GOT3 (cell line): Measurements from ENCODE around the gene PDXK.
"Not testable (repeated sequence)": the region's sequence is repeated elsewhere in the genome, so short reads cannot be mapped to it uniquely, and the experiment has no call there.

Experiments
- DNase-seq: peaks from one replicate; lab custom pipeline; 2025; ENCODE audit warnings: mixed read lengths; lab: John Stamatoyannopoulos, UW

PDXK gene

DNA sequence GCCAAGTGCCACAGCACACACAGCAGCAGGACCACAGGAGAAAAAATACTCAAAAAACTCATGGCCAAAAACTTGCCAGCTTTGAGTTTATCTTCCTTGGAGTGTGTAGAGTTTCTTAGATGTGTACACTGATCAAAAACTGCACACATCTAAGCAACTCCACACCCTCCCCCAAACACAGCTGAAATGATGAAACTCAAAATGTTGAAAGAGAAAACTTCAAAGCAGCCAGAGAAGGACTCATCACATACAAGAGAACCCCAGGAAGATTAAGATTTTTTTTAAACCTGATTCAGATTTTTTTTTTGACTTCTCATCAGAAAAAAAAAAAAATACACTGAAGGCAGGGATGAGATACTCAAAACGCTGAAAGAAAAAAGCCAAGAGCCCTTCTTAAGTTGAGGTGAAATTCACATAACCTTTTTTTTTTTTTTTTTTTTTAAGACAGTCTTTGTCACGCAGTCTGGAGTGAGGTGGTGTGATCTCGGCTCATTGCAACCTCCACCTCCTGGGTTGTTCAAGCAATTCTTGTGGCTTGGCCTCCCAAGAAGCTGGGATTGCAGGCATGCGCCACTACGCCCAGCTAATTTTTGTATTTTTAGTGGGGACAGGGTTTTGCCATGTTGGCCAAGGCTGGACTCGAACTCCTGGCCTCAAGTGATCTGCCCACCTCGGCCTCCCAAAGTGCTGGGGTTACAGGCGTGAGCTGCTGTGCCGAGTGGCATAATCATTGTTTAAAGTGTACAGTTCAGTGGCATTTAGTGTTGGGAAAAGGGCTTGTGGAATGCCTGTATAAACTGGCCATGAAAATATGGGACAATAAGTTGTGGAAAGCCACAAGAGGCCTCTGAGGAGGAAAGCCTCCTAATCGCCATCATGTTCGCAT is 20.9 kb upstream of the PDXK start:
- DNase-seq, result no peak

GRCh38 chr21:43699492-43699777 is 19.5 kb upstream of the PDXK start:
- not testable (repeated sequence) for DNase-seq

DNA sequence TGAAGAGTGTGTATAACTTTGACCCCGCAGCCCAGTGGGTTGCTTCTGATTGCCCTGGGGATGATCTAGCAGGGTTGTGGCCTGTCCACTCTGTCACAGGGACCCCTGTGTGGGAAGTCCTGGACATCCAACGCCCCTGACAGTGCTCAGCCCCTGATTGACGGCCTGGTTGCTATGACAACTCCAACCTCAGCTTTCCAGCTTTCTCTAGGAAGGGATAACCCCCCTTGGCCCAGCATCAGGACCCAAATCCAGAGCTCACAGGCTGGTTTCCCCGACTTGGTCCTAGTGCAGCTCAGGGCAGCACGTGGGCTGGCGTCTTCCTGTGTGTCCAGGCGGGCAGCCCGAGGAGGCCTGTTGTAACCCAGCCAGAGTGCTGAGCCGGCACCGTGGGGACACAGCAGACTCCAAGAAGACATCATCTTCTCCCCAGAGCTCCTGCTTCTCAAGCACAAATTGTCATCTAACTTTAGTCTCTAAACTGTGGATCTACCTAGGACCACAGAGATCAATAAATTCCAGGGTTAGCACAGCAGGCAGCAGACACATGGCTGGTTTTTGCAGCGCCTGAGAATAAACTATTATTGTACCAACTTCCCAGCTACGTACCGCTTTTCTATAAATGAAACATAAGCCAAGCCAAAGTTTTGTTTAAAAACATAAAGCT is 18.9 kb upstream of the PDXK start:
- DNase-seq, result no peak

DNA sequence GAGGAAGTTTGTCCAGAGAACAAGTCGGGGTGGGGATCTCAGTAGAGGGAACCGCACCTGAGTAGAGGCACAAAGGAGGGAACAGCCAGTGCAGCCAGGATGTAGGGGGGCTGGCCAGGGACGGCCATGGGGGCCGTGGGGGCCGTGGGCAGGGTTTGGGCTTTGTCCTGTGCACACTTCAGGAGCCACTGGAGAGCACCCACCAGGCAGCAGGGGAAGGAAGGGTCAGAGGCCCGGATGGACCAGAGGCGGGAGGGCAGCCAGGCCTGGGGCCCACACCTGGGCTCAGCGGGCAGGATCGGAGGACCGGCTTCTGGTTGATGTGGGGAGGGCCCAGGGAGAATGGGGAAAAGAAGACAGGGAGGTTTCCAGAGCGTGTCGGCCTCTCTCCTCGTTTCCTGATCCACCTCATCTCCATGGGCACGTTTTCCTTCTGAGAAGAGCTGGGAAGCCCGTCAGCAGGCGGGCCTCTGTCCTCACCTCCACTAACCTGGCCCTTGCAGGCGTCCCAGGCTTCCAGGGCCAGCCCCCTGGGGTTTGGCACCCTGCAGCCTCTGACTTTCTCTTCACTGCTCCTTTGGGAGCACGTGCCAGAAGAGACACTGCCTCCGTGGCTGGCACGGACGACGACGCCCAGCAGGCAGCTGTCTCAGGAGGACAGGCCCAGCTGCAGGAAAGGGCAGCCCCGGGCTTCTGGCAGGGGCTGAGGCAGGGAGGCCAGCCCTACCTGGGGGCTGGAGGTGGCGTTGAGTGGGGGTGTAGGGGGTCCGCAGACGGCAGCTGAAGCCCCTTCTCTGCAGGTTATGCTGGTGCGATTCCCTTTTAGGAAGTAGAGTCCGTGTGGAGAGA is 16.8 kb upstream of the PDXK start:
- DNase-seq, result no peak

GRCh38 chr21:43702785-43703034 is 16.2 kb upstream of the PDXK start:
- no peak for DNase-seq

- DNase-seq, result no peak
Measured at GRCh38 chr21:43703035-43703880, 15.7 kb upstream of the PDXK start.

DNA sequence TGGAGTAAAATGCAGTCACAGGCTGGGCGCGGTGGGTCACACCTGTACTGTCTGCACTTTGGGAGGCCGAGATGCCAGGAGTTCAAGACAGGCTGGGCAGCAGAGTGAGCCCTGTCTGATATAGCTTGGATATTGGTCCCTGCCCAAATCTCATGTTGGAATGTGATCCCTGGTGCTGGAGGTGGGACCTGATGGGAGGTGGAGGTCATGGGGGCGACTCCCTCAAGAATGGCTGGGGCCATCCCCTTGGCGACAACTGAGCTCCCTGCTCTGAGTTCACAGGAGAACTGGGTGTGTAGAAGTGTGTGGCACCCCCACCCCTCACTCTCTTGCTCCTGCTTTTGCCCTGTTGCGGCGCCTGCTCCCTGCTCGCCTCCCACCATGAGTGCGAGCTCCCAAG is 11.5 kb upstream of the PDXK start:
- DNase-seq, result no peak

GRCh38 chr21:43708745-43709381 is 10.1 kb upstream of the PDXK start:
- no peak for DNase-seq

- no peak for DNase-seq
Measured at GRCh38 chr21:43712268-43712942, 6.5 kb upstream of the PDXK start.

DNA sequence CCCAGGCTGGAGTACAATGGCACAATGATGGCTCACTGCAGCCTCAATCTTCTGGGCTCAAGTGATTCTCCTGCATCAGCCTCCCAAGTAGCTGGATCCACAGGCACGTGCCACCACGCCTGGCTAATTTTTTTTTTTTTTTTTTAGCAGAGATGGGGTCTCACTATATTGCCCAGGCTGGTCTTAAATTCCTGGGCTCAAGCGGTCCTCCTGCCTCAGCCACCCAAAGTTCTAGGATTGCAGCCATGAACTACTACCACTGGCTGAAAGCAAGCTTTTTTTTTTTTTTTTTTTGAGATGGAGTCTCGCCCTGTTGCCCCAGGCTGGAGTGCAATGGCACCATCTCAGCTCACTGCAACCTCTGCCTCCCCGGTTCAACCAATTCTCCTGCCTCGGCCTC is 5.8 kb upstream of the PDXK start:
- not testable (repeated sequence) for DNase-seq

DNA sequence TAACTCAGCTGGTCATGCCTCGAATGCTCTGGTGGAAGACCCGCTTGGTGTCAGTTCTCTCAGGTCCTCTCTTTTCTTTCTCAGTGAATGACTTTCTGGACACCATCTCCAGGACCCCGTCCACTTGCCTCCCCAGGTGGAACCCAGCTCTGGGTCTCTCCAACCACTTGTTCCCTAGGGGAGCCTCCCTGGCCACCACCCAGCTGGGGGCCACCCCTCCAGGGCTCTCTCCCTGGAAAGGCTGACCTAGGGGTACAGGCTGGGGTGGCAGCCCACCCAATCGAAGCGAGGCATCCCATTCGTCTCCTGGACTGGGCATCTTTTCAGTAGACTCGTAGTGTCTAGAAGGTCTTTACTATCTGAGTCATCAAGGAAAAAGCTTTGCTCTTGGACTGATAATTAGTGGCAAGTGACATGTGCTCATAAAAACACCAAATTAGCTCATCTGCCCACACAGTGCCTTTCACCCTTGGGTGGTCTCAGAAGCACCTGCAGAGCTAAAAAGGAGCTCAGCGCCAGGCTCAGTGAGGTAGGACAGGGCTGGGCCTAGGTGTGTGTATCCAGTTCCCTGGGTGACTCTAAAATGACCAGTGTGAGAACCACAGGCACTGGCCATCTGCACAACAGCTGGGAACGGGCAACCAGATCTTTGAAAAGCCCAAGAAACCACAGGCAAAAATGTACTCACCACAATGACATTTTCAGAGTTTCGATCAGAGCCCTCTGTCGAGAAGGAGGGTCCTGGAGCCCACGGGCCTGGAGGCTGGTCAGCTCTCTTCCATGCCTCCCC is 2.4 kb upstream of the PDXK start:
- no peak for DNase-seq

DNA sequence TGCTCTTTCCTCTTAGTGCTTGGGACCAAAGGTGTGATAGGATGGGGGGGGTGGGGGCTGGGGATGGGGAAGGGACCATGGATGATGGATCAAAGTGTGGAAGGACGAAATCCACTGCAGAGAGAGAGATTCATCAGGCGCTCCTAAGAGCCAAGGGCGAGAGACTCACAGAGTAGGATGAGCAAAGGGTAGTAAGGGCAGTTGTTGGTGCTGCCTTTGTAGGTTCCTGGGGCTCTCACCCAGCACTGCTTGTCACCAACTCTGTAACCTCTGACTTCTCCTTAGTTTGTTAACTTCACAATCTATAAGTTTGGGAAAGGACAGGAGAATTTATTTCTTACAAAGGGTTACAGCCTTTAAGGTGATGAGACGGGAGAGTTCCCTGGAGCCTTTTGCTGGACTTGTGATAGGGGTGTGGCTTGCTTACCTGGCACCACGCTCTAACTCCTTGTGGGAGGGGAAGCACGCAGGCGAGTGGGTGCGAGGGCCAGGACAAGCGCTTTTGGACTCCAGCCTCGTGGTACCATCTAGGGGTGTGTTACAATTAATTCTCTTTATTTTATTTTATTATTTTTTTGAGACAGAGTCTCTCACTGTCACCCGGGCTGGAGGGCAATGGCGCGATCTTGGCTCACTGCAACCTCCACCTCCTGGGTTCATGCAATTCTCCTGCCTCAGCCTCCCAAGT is 1.6 kb upstream of the PDXK start:
- no peak for DNase-seq

DNA sequence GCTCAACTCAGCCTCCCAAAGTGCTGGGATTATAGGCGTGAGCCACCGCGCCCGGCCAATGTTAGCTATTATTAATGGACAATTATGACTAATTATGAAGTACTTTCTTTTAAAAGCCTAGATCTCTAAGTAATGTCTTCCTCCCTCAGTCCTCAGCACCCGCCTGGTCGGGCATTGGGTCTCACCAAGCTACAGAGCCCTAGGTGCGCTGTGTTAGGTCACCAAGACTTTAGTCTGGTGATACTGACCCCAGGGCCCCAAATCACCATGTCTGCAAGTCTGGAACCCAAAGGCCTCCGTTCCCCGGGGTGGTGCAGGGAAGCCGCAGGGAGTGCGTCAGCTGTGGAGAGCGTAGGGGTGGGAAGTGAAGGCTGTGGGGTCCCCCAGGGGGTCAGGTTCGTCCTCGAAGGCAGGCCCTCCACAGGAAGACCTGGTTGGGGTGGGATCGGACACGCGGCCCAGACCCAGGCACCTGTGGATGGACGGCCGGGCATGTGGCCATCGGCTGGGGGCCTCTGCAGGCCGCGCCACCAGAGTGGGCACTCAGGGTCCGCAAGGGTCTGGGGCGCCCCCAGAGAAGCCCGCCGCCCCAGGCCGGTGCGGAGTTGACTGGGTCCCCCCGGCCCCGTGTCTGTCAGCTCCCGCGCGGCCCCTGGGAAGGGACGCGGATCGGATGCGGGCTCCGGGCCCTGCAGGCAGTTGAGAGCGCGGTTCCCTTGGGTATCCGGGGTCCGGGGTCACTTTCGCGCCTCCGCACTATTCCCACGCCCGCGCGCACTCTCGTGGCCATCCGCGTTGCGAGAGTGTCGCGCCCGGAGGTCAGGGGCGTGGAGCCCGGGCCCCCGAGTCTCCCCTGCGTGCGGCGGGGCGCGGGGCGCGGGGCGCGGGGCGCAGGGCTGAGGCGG is 710 bp upstream of the PDXK start:
- DNase-seq, result no peak

- no peak for DNase-seq
Measured at GRCh38 chr21:43719748-43720538, 1.0 kb downstream of the PDXK start.

GRCh38 chr21:43720539-43721166 is 1.7 kb downstream of the PDXK start:
- no peak for DNase-seq

- no peak for DNase-seq
Measured at GRCh38 chr21:43721206-43721605, 2.3 kb downstream of the PDXK start.

DNA sequence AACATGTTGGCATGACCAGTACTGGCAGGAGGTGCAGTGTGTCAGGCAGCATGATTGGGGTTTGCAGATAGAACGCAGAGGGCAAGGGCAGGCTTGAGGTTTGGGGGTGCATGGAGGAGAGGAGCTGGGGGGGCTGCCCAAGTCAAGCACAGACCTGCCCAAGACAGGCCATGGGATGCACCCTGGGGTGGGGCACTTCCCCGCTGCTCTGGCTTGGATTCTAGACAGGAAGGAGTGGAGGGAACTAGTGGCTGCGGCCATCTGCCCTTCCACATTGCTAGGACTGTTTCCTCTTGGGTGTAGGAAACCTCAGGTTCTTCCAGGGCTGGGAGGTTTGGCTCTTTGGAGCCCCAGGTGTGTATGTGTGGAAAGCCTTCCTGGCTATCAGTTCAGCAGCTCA is 3.0 kb downstream of the PDXK start:
- no peak for DNase-seq
